Gastroesophageal sphincter (tissue), 3 donors: ENCODE results near the gene LGALS9C.
"Not testable (repeated sequence)": the region's sequence is repeated elsewhere in the genome, so short reads cannot be mapped to it uniquely, and the experiment has no call there.

Source experiments
- CTCF ChIP-seq, 4 experiments: fragments of 200-600 bp in 2 of 4; fragments of 450-650 bp in 2 of 4; sonication (generic) in 1 of 4; IDR thresholded peaks; one replicate each; pipeline ENCODE4 v1.5.1; 2017 to 2019; ENCODE audit warnings: antibody characterized with exemption in 4 of 4, mild to moderate bottlenecking in 2 of 4, moderate library complexity in 2 of 4
- POLR2A ChIP-seq, 2 donors: fragments of 450-650 bp; IDR thresholded peaks; one replicate each; pipeline ENCODE4 v1.6.1; 2017; ENCODE audit warnings: antibody characterized with exemption in 2 of 2, mild to moderate bottlenecking in 2 of 2, moderate library complexity in 1 of 2
- POLR2AphosphoS5 ChIP-seq: sonication (generic); formaldehyde crosslinking; IDR thresholded peaks from one replicate; pipeline ENCODE4 v1.6.1; 2017; ENCODE audit warnings: antibody characterized with exemption

GRCh38 chr17:18449833-18450232, 26.8 kb upstream of the LGALS9C start:
- TF ChIP-seq CTCF (IDR thresholded peaks at IDR 0.05); POLR2AphosphoS5; POLR2A (IDR thresholded peaks at IDR 0.05): not testable (repeated sequence)
